HEK293 (cell line): ENCODE data around the gene GAMT.

ENCODE experiments used
- CTCF ChIA-PET: fragments of 350-600 bp; formaldehyde crosslinking; extraction: SDS; loops from one replicate; lab custom pipeline; 2021; ENCODE audit warnings: antibody characterized with exemption; lab: Yijun Ruan, JAX
- POLR2A ChIA-PET: fragments of 300-600 bp; formaldehyde crosslinking; extraction: SDS; loops from one replicate; lab custom pipeline; 2020; ENCODE audit warnings: antibody characterized with exemption, inconsistent platforms; lab: Yijun Ruan, JAX
- H3K27ac ChIP-seq: fragments of 200-500 bp; sonication (Bioruptor generic); 2 replicates; pipeline ENCODE4 v1.5.1; 2014; ENCODE audit warnings: low read depth, low read length, control low read depth, inconsistent platforms; ENCODE audit errors: extremely low read depth
- H3K36me3 ChIP-seq, 2 experiments: fragments of 200-500 bp in 1 of 2; sonication (Bioruptor generic) in 1 of 2; 1 replicate in 1 of 2; 2 replicates in 1 of 2; pipeline ENCODE4 v1.5.1; 2014 to 2017; ENCODE audit warnings: inconsistent platforms in 2 of 2, low read length in 2 of 2; ENCODE audit not compliant: control insufficient read depth in 2 of 2, insufficient read depth in 1 of 2
- H3K4me1 ChIP-seq: fragments of 200-500 bp; sonication (Bioruptor generic); 2 replicates; pipeline ENCODE4 v1.5.1; 2014; ENCODE audit warnings: mild to moderate bottlenecking, low read length, inconsistent platforms; ENCODE audit not compliant: control insufficient read depth, insufficient read depth
- H3K4me3 ChIP-seq: 2 replicates; pipeline ENCODE4 v1.5.1; 2011; ENCODE audit warnings: low read depth, mild to moderate bottlenecking, control low read depth, low read length, moderate library complexity
- H3K9me3 ChIP-seq: fragments of 200-500 bp; sonication (Bioruptor generic); 2 replicates; pipeline ENCODE4 v1.5.1; 2014; ENCODE audit warnings: low read depth, low read length, inconsistent platforms; ENCODE audit not compliant: control insufficient read depth, insufficient read depth
- BCL11A ChIP-seq: fragments of 450-650 bp; formaldehyde crosslinking; IDR thresholded peaks from 2 replicates; pipeline ENCODE4 v1.5.1; 2016; ENCODE audit warnings: low read depth, missing biosample characterization, missing genetic modification characterization
- GLI2 ChIP-seq: fragments of 450-650 bp; formaldehyde crosslinking; IDR thresholded peaks from 2 replicates; pipeline ENCODE4; 2017; ENCODE audit warnings: missing biosample characterization, missing genetic modification characterization, low read depth, borderline replicate concordance
- GLIS1 ChIP-seq: fragments of 450-650 bp; formaldehyde crosslinking; IDR thresholded peaks from 2 replicates; pipeline ENCODE4 v1.5.1; 2016; ENCODE audit warnings: missing biosample characterization, missing genetic modification characterization
- IKZF3 ChIP-seq: fragments of 450-650 bp; IDR thresholded peaks from 2 replicates; pipeline ENCODE4 v1.5.0; 2018; ENCODE audit warnings: missing biosample characterization, mild to moderate bottlenecking, missing genetic modification characterization, moderate library complexity
- KLF1 ChIP-seq: fragments of 450-650 bp; formaldehyde crosslinking; IDR thresholded peaks from 2 replicates; pipeline ENCODE4 v1.5.1; 2016; ENCODE audit warnings: missing biosample characterization, missing genetic modification characterization
- KLF17 ChIP-seq: fragments of 450-650 bp; formaldehyde crosslinking; IDR thresholded peaks from 2 replicates; pipeline ENCODE4 v1.5.1; 2016; ENCODE audit warnings: missing biosample characterization, missing genetic modification characterization
- KLF8 ChIP-seq: fragments of 450-650 bp; formaldehyde crosslinking; IDR thresholded peaks from 2 replicates; pipeline ENCODE4 v1.5.1; 2016; ENCODE audit warnings: missing biosample characterization, missing genetic modification characterization
- KLF9 ChIP-seq: fragments of 450-650 bp; formaldehyde crosslinking; IDR thresholded peaks from 2 replicates; pipeline ENCODE4 v1.5.1; 2016; ENCODE audit warnings: missing biosample characterization, missing genetic modification characterization, low read depth
- OSR2 ChIP-seq: fragments of 450-650 bp; formaldehyde crosslinking; IDR thresholded peaks from 2 replicates; pipeline ENCODE4 v1.5.1; 2016; ENCODE audit warnings: missing biosample characterization, missing genetic modification characterization
- TRIM28 ChIP-seq: IDR thresholded peaks from 2 replicates; pipeline ENCODE4 v1.6.1; 2011; ENCODE audit warnings: low read length, control low read depth, borderline replicate concordance
- WT1 ChIP-seq: fragments of 450-650 bp; formaldehyde crosslinking; IDR thresholded peaks from 2 replicates; pipeline ENCODE4 v1.5.1; 2016; ENCODE audit warnings: missing biosample characterization, missing genetic modification characterization
- ZBTB11 ChIP-seq: fragments of 450-650 bp; formaldehyde crosslinking; conservative IDR thresholded peaks from 2 replicates; pipeline ENCODE4 v1.5.1; 2016; ENCODE audit warnings: low read depth, missing biosample characterization, missing genetic modification characterization
- ZBTB26 ChIP-seq: fragments of 450-650 bp; formaldehyde crosslinking; optimal IDR thresholded peaks from 2 replicates; pipeline ENCODE3; 2016; ENCODE audit warnings: missing biosample characterization, mild to moderate bottlenecking, missing genetic modification characterization
- ZBTB48 ChIP-seq: fragments of 450-650 bp; formaldehyde crosslinking; IDR thresholded peaks from 2 replicates; pipeline ENCODE4 v1.5.1; 2016; ENCODE audit warnings: missing biosample characterization, missing genetic modification characterization
- ZEB2 ChIP-seq: fragments of 450-650 bp; formaldehyde crosslinking; IDR thresholded peaks from 2 replicates; pipeline ENCODE4 v1.5.1; 2016; ENCODE audit warnings: missing biosample characterization, missing genetic modification characterization
- ZFP41 ChIP-seq: fragments of 450-650 bp; formaldehyde crosslinking; IDR thresholded peaks from 2 replicates; pipeline ENCODE4 v1.5.1; 2016; ENCODE audit warnings: missing biosample characterization, missing genetic modification characterization, borderline replicate concordance
- ZIC2 ChIP-seq: fragments of 450-650 bp; formaldehyde crosslinking; IDR thresholded peaks from 2 replicates; pipeline ENCODE4 v1.5.1; 2016; ENCODE audit warnings: missing biosample characterization, missing genetic modification characterization
- ZNF266 ChIP-seq: fragments of 450-650 bp; formaldehyde crosslinking; IDR thresholded peaks from 2 replicates; pipeline ENCODE4 v1.5.1; 2016; ENCODE audit warnings: missing biosample characterization, missing genetic modification characterization, low read depth
- ZNF341 ChIP-seq: fragments of 450-650 bp; formaldehyde crosslinking; IDR thresholded peaks from 2 replicates; pipeline ENCODE4; 2016; ENCODE audit warnings: low read depth, missing biosample characterization, missing genetic modification characterization
- ZNF366 ChIP-seq: fragments of 450-650 bp; formaldehyde crosslinking; conservative IDR thresholded peaks from 2 replicates; pipeline ENCODE4 v1.5.1; 2016; ENCODE audit warnings: missing biosample characterization, missing genetic modification characterization
- ZNF394 ChIP-seq: fragments of 450-650 bp; formaldehyde crosslinking; IDR thresholded peaks from 2 replicates; pipeline ENCODE4 v1.5.1; 2016; ENCODE audit warnings: missing biosample characterization, missing genetic modification characterization, mild to moderate bottlenecking, moderate library complexity, borderline replicate concordance
- ZNF423 ChIP-seq: fragments of 450-650 bp; formaldehyde crosslinking; IDR thresholded peaks from 2 replicates; pipeline ENCODE4 v1.5.1; 2016; ENCODE audit warnings: missing biosample characterization, missing genetic modification characterization
- ZNF555 ChIP-seq: fragments of 450-650 bp; formaldehyde crosslinking; conservative IDR thresholded peaks from 2 replicates; pipeline ENCODE4 v1.5.1; 2017; ENCODE audit warnings: missing biosample characterization, mild to moderate bottlenecking, missing genetic modification characterization, inconsistent platforms
- ZNF558 ChIP-seq: fragments of 450-650 bp; formaldehyde crosslinking; IDR thresholded peaks from 2 replicates; pipeline ENCODE4 v1.5.1; 2016; ENCODE audit warnings: missing biosample characterization, missing genetic modification characterization
- ZNF596 ChIP-seq: fragments of 450-650 bp; IDR thresholded peaks from 2 replicates; pipeline ENCODE4 v1.5.0; 2018; ENCODE audit warnings: missing biosample characterization, mild to moderate bottlenecking, missing genetic modification characterization, moderate library complexity
- ZNF600 ChIP-seq: fragments of 450-650 bp; formaldehyde crosslinking; IDR thresholded peaks from 2 replicates; pipeline ENCODE4 v1.5.1; 2016; ENCODE audit warnings: missing biosample characterization, missing genetic modification characterization
- ZNF660 ChIP-seq: fragments of 450-650 bp; IDR thresholded peaks from 2 replicates; pipeline ENCODE4 v1.5.1; 2018; ENCODE audit warnings: missing biosample characterization, mild to moderate bottlenecking, missing genetic modification characterization
- ZNF76 ChIP-seq: fragments of 450-650 bp; formaldehyde crosslinking; IDR thresholded peaks from 2 replicates; pipeline ENCODE4; 2016; ENCODE audit warnings: low read depth, missing biosample characterization, missing genetic modification characterization, borderline replicate concordance
- ZSCAN5A ChIP-seq: fragments of 450-650 bp; formaldehyde crosslinking; IDR thresholded peaks from 2 replicates; pipeline ENCODE4 v1.5.1; 2016; ENCODE audit warnings: missing biosample characterization, missing genetic modification characterization

The GAMT gene

GRCh38 chr19:1394252-1395193 is 6.8 kb downstream of the GAMT start:
- no peaks in the 10 kb centered on the region for H3K9me3 ChIP-seq
- no peaks in the 10 kb centered on the region for H3K4me1 ChIP-seq
- no peak overlapping the region for H3K27ac ChIP-seq
- H3K4me3 ChIP-seq: no peak overlapping the region
- CTCF ChIA-PET: interaction anchor here (1.0 kb wide), 1 partner anchor 115 kb away, joined by 3 read pairs; no protein-coding TSS in a partner anchor
- peaks cover 0 to 59% of the 10 kb centered on the region in 2 experiments; a peak in 2 of 3 replicates for H3K36me3 ChIP-seq
- POLR2A ChIA-PET: no interaction called here
- TF ChIP-seq ZEB2: no peak
- TF ChIP-seq OSR2: no peak
- peak; percentile 55; the same call in 1 of the 2 replicates for TF ChIP-seq IKZF3 (tag by site-specific recombination)
- TF ChIP-seq ZNF366 (tag by site-specific recombination): peak; percentile 65
- no peak for TF ChIP-seq ZBTB11 (tag by site-specific recombination)
- peak; percentile 69; the same call in 1 of the 2 replicates for TF ChIP-seq ZSCAN5A (tag by site-specific recombination)
- TF ChIP-seq ZNF76 (tag by site-specific recombination): 0 out of 2 replicates have a peak, but pooled peaks have one; percentile 22
- no peak for TF ChIP-seq KLF9 (tag by site-specific recombination)
- TF ChIP-seq ZNF600 (tag by site-specific recombination): peak; percentile 58; the same call in 1 of the 2 replicates
- no peak for TF ChIP-seq ZNF555 (tag by site-specific recombination)
- peak; percentile 100 for TF ChIP-seq KLF17 (tag by site-specific recombination)
- no peak for TF ChIP-seq GLI2
- peak; percentile 29 for TF ChIP-seq ZBTB26 (tag by site-specific recombination)
- TF ChIP-seq ZNF423 (tag by site-specific recombination): peak; percentile 74; the same call in 1 of the 2 replicates
- no peak for TF ChIP-seq TRIM28
- TF ChIP-seq ZNF558: no peak
- peak; percentile 59 for TF ChIP-seq ZNF341 (tag by site-specific recombination)
- peak; percentile 94 for TF ChIP-seq ZBTB48 (tag by site-specific recombination)
- peak; percentile 97 for TF ChIP-seq WT1
- peak; percentile 18; the same call in 1 of the 2 replicates for TF ChIP-seq ZIC2
- peak; percentile 63; the same call in 1 of the 2 replicates for TF ChIP-seq GLIS1 (tag by site-specific recombination)
- TF ChIP-seq ZNF394 (tag by site-specific recombination): peak; percentile 85; the same call in 1 of the 2 replicates
- no peak for TF ChIP-seq ZNF266
- TF ChIP-seq ZNF596 (tag by site-specific recombination): 0 out of 2 replicates have a peak, but pooled peaks have one; percentile 25
- no peak for TF ChIP-seq ZNF660 (tag by site-specific recombination)
- TF ChIP-seq ZFP41 (tag by site-specific recombination): no peak
- TF ChIP-seq KLF8 (tag by site-specific recombination): no peak
- TF ChIP-seq KLF1: peak; percentile 95
- TF ChIP-seq BCL11A (tag by site-specific recombination): peak; percentile 19; the same call in 1 of the 2 replicates
